ENCODE results near the gene SPOUT1. TPM values are rescaled to one million over a fixed set of nuclear protein-coding genes. Genes with fewer than 3 reads are reported as not detected.
A peak's percentile ranks its signal among the peaks of the same experiment; 100 is the strongest.

The SPOUT1 gene
- total and polyA plus RNA-seq, 2 of the 13 experiments (the other 11 are each of a cell fraction or from before 2014, with no cell fraction given), result 39.0 to 45.8 TPM

GRCh38 chr9:128786681-128787601 lies 42.7 kb downstream of the SPOUT1 start, which contains the start of gene TBC1D13 (continued):
- no peak for TF ChIP-seq ARID3A (IDR thresholded peaks at IDR 0.05; ENCODE audit: low read depth, low read length)
- peak; percentile 77; the same call in 1 of the 2 replicates for TF ChIP-seq ZNF367 (CRISPR knock-in tag; IDR thresholded peaks at IDR 0.05; ENCODE audit: borderline replicate concordance)
- TF ChIP-seq MIER3 (CRISPR knock-in tag; IDR thresholded peaks at IDR 0.05; ENCODE audit: borderline replicate concordance), result peak; percentile 82; the same call in 1 of the 2 replicates
- peak; percentile 90 for TF ChIP-seq ZNF841 (CRISPR knock-in tag; IDR thresholded peaks at IDR 0.05; ENCODE audit: borderline replicate concordance)
- no peak for TF ChIP-seq AGO1 (IDR thresholded peaks at IDR 0.05; ENCODE audit: low read depth, low read length, poor library complexity, severe bottlenecking)
- TF ChIP-seq GMEB2 (CRISPR knock-in tag; IDR thresholded peaks at IDR 0.05; ENCODE audit: low read depth), result peak; percentile 82
- no peak for TF ChIP-seq MAFF (IDR thresholded peaks at IDR 0.05; ENCODE audit: low read depth, low read length)
- peak; percentile 98 for TF ChIP-seq IKZF5 (CRISPR knock-in tag; IDR thresholded peaks at IDR 0.05)
- peak; percentile 94; the same call in 1 of the 2 replicates for TF ChIP-seq ZNF83 (CRISPR knock-in tag; IDR thresholded peaks at IDR 0.05; ENCODE audit: borderline replicate concordance)
- no peak for TF ChIP-seq TIGD3 (CRISPR knock-in tag; IDR thresholded peaks at IDR 0.05; ENCODE audit: borderline replicate concordance)
- TF ChIP-seq PRPF4 (IDR thresholded peaks at IDR 0.05; ENCODE audit: low read depth, low read length, poor library complexity, severe bottlenecking), result peak; percentile 68
- TF ChIP-seq SKI (IDR thresholded peaks at IDR 0.05; ENCODE audit: partially characterized antibody), result peak; percentile 74
- no peak for TF ChIP-seq ZNF3 (CRISPR knock-in tag; IDR thresholded peaks at IDR 0.05)
- no peak for TF ChIP-seq U2AF1 (optimal IDR thresholded peaks at IDR 0.05; ENCODE audit: low read depth, low read length)
- peak; percentile 89 for TF ChIP-seq ZBTB26 (CRISPR knock-in tag; IDR thresholded peaks at IDR 0.05; ENCODE audit: borderline replicate concordance)
- TF ChIP-seq HMGA1 (CRISPR knock-in tag; conservative IDR thresholded peaks at IDR 0.05), result no peak
- no peak for TF ChIP-seq DRAP1 (CRISPR knock-in tag; IDR thresholded peaks at IDR 0.05)
- TF ChIP-seq ZNF124 (CRISPR knock-in tag; IDR thresholded peaks at IDR 0.05), result peak; percentile 63; the same call in 1 of the 2 replicates
